Measurements from ENCODE around the gene SEC24A. TPM values are rescaled to one million over a fixed set of nuclear protein-coding genes. Genes with fewer than 3 reads are reported as not detected.
"Not testable (repeated sequence)": the region's sequence is repeated elsewhere in the genome, so short reads cannot be mapped to it uniquely, and the experiment has no call there.

SEC24A gene
- total RNA-seq, 1 experiment from 2014 or later, result 25.8 TPM

DNA sequence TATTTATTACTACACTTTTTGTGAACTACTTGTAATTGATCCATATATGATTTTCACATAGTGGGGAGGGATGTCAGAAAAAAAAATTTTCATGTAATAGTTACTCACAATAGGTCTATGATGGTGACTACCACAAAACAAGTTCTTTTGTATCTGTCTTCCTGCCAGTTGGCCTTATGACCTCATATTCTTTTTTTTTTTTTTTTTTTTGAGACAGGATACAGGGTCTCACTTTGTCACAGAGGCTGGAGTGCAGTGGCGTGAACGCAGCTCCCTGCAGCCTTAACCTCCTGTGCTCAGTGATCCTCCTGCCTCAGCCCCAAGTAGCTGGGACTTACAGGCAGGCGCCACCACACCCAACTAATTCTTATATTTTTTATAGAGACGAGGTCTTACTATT is 10.9 kb downstream of the SEC24A start:
- Histone ChIP-seq H3K4me2 (ENCODE audit: low read depth, low read length, poor library complexity, severe bottlenecking) (no peak overlapping the region), H2AFZ (ENCODE audit: low read length) (no peak overlapping the region), H3K9ac (ENCODE audit: low read length) (no peak overlapping the region), H3K36me3 (ENCODE audit: insufficient read depth, low read length) (peaks cover 9% of the 10 kb centered on the region; the same call in 1 of the 2 replicates), H3K9me3 (ENCODE audit: low read length) (no peaks in the 10 kb centered on the region), H3K27ac (ENCODE audit: low read length) (no peak overlapping the region), H4K20me1 (ENCODE audit: insufficient read depth, low read depth, low read length) (no peaks in the 10 kb centered on the region), H3K79me2 (ENCODE audit: low read length) (peaks cover 88% of the 10 kb centered on the region), H3K9me2 (replicated peaks; ENCODE audit: insufficient read depth, low read length) (no peaks in the 10 kb centered on the region), H3K4me3 (ENCODE audit: low read length) (no peak overlapping the region), H3K27me3 (ENCODE audit: low read length) (no peaks in the 10 kb centered on the region), H3K4me1 (ENCODE audit: low read length) (no peaks in the 10 kb centered on the region)
- DNase-seq, result no peak

DNA sequence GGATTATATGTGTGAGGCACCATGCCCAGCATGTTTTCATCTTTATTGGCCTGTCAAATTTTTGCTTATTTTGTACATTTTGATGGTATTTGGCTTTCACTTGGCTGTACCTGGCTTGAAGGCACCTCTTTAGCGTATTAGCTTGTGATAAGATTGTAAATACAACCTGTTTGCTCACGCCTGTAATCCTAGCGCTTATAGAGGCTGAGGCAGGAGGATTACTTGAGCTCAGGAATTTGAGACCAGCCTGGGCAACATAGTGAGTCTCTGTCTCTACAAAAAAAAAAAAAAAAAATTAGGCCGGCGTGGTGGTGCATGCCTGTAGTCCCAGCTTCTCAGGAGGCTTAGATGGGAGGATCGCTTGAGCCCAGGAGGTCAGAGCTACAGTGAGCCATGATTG is 11.3 kb downstream of the SEC24A start:
- DNase-seq, result no peak
- no peaks in the 10 kb centered on the region for H3K4me1 ChIP-seq (ENCODE audit: low read length)
- H2AFZ ChIP-seq (ENCODE audit: low read length), result no peak overlapping the region
- H3K9me2 ChIP-seq (replicated peaks; ENCODE audit: insufficient read depth, low read length), result no peaks in the 10 kb centered on the region
- no peak overlapping the region for H3K27ac ChIP-seq (ENCODE audit: low read length)
- no peaks in the 10 kb centered on the region for H3K9me3 ChIP-seq (ENCODE audit: low read length)
- H3K9ac ChIP-seq (ENCODE audit: low read length), result no peak overlapping the region
- peaks cover 85% of the 10 kb centered on the region for H3K79me2 ChIP-seq (ENCODE audit: low read length)
- no peak overlapping the region for H3K4me3 ChIP-seq (ENCODE audit: low read length)
- no peaks in the 10 kb centered on the region for H3K27me3 ChIP-seq (ENCODE audit: low read length)
- peaks cover 9% of the 10 kb centered on the region; the same call in 1 of the 2 replicates for H3K36me3 ChIP-seq (ENCODE audit: insufficient read depth, low read length)
- no peak overlapping the region for H3K4me2 ChIP-seq (ENCODE audit: low read depth, low read length, poor library complexity, severe bottlenecking)
- H4K20me1 ChIP-seq (ENCODE audit: insufficient read depth, low read depth, low read length), result no peaks in the 10 kb centered on the region

DNA sequence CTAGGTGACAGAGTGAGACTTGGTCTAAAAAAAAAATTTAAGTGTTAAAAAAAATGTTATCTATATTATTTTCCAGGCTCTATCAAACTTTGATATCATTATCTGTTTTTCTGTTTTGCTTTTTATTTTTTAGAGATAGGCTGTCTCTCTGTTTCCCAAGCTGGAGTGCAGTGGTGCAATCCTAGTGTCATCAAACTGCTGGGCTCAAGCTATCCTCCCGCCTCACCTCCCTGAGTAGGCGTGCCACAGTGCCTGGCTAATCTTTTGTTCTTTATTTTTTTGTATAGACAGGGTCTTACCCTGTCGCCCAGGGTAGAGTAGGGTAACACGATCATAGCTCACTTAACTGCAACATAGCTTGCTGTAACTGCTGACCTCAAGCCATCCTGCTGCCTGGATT is 14.4 kb downstream of the SEC24A start:
- H3K79me2 ChIP-seq (ENCODE audit: low read length), result peaks cover 65% of the 10 kb centered on the region
- no peaks in the 10 kb centered on the region for H3K9me2 ChIP-seq (replicated peaks; ENCODE audit: insufficient read depth, low read length)
- H3K9me3 ChIP-seq (ENCODE audit: low read length), result no peaks in the 10 kb centered on the region
- DNase-seq, result no peak
- H3K27ac ChIP-seq (ENCODE audit: low read length), result no peak overlapping the region
- no peak overlapping the region for H2AFZ ChIP-seq (ENCODE audit: low read length)
- H3K9ac ChIP-seq (ENCODE audit: low read length), result no peak overlapping the region
- H3K27me3 ChIP-seq (ENCODE audit: low read length), result no peaks in the 10 kb centered on the region
- no peaks in the 10 kb centered on the region for H4K20me1 ChIP-seq (ENCODE audit: insufficient read depth, low read depth, low read length)
- no peaks in the 10 kb centered on the region for H3K4me1 ChIP-seq (ENCODE audit: low read length)
- peaks cover 13% of the 10 kb centered on the region; the same call in 1 of the 2 replicates for H3K36me3 ChIP-seq (ENCODE audit: insufficient read depth, low read length)
- no peak overlapping the region for H3K4me3 ChIP-seq (ENCODE audit: low read length)
- H3K4me2 ChIP-seq (ENCODE audit: low read depth, low read length, poor library complexity, severe bottlenecking), result no peak overlapping the region

DNA sequence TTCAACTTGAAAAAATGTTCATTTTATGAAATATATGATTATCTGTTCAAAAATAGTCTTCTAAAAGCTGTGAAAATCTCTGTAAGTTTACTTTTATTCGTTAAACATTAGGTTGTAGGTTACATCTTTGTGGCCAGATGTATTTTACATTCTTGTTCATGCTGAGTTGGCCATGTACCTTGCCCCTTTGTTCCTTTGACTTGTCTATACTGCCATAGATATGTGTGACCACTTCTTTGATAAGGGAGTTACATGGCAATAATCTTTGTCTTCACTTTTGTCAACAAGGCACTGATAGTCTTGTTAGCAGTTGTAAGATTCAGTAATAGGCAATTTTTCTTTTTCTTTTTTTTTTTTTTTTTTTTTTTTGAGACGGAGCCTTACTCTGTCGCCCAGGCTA is 15.9 kb downstream of the SEC24A start:
- Histone ChIP-seq H3K4me1 (ENCODE audit: low read length) (no peaks in the 10 kb centered on the region), H3K4me2 (ENCODE audit: low read depth, low read length, poor library complexity, severe bottlenecking) (no peak overlapping the region), H3K9ac (ENCODE audit: low read length) (no peak overlapping the region), H3K27me3 (ENCODE audit: low read length) (no peaks in the 10 kb centered on the region), H3K27ac (ENCODE audit: low read length) (no peak overlapping the region), H3K79me2 (ENCODE audit: low read length) (peaks cover 53% of the 10 kb centered on the region), H4K20me1 (ENCODE audit: insufficient read depth, low read depth, low read length) (no peaks in the 10 kb centered on the region), H3K4me3 (ENCODE audit: low read length) (no peak overlapping the region), H3K36me3 (ENCODE audit: insufficient read depth, low read length) (peaks cover 13% of the 10 kb centered on the region; the same call in 1 of the 2 replicates), H2AFZ (ENCODE audit: low read length) (no peak overlapping the region), H3K9me3 (ENCODE audit: low read length) (no peaks in the 10 kb centered on the region), H3K9me2 (replicated peaks; ENCODE audit: insufficient read depth, low read length) (no peaks in the 10 kb centered on the region)
- DNase-seq, result no peak

DNA sequence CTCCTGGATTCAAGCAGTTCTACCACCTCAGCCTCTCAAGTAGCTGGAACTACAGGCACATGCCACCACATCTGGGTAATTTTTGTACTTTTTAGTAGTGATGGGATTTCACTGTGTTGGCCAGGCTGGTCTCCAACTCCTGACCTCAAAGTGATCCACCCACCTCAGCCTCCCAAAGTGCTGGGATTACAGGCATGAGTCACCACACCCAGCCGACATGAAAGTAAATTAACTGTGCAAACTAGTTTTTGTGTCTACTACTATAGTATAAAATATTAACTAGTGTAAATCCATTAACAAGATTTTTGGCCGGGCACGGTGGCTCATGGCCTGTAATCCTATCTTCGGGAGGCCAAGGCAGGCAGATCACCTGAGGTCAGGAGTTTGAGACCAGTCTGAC is 25.0 kb downstream of the SEC24A start:
- H3K4me2 ChIP-seq (ENCODE audit: low read depth, low read length, poor library complexity, severe bottlenecking); DNase-seq; H3K9me3 ChIP-seq (ENCODE audit: low read length); H3K9ac ChIP-seq (ENCODE audit: low read length); H3K4me3 ChIP-seq (ENCODE audit: low read length); H3K27ac ChIP-seq (ENCODE audit: low read length); H3K4me1 ChIP-seq (ENCODE audit: low read length); H4K20me1 ChIP-seq (ENCODE audit: insufficient read depth, low read depth, low read length); H3K9me2 ChIP-seq (replicated peaks; ENCODE audit: insufficient read depth, low read length); H3K27me3 ChIP-seq (ENCODE audit: low read length); H2AFZ ChIP-seq (ENCODE audit: low read length); H3K79me2 ChIP-seq (ENCODE audit: low read length): not testable (repeated sequence)
- peaks cover 25% of the 10 kb centered on the region for H3K36me3 ChIP-seq (ENCODE audit: insufficient read depth, low read length)

DNA sequence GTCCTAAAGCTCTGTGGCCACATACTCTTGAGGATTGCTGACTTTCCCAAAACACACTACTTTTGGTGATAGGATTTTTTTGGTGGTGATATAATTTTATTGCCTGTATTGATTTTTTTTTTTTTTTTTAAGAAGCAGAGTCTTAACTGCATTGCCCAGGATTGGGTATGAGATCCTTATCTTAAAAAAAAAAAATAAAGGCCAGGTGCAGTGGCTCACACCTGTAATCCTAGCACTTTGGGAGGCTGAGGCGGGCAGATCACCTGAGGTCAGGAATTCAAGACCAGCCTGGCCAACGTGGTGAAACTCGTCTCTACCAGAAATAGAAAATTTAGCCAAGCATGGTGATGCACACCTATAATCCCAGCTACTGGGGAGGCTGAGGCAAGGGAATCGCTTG is 28.8 kb downstream of the SEC24A start:
- H3K36me3 ChIP-seq (ENCODE audit: insufficient read depth, low read length), result peaks cover 35% of the 10 kb centered on the region
- DNase-seq; H3K9me2 ChIP-seq (replicated peaks; ENCODE audit: insufficient read depth, low read length); H3K27me3 ChIP-seq (ENCODE audit: low read length); H3K79me2 ChIP-seq (ENCODE audit: low read length); H3K27ac ChIP-seq (ENCODE audit: low read length); H3K9me3 ChIP-seq (ENCODE audit: low read length); H3K4me3 ChIP-seq (ENCODE audit: low read length); H3K4me2 ChIP-seq (ENCODE audit: low read depth, low read length, poor library complexity, severe bottlenecking); H4K20me1 ChIP-seq (ENCODE audit: insufficient read depth, low read depth, low read length); H3K9ac ChIP-seq (ENCODE audit: low read length); H2AFZ ChIP-seq (ENCODE audit: low read length); H3K4me1 ChIP-seq (ENCODE audit: low read length): not testable (repeated sequence)

DNA sequence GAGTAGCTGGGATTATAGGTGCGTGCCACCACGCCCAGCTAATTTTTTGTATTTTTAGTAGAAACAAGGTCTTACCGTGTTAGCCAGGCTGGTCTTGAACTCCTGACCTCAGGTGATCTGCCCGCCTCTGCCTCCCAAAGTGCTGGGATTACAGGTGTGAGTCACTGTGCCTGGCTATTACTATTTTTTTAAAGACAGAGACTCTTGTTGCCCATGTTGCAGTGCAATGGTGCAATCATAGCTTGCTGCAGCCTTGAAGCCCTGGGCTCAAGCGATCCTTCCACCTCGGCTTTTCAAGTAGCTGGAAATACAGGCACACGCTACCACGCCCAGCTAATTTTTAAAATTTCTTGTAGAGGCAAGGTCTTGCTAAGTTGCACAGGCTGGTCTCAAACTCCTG is 41.6 kb downstream of the SEC24A start:
- H3K4me2 ChIP-seq (ENCODE audit: low read depth, low read length, poor library complexity, severe bottlenecking); H3K9ac ChIP-seq (ENCODE audit: low read length); H3K4me3 ChIP-seq (ENCODE audit: low read length); DNase-seq; H3K9me2 ChIP-seq (replicated peaks; ENCODE audit: insufficient read depth, low read length); H3K27ac ChIP-seq (ENCODE audit: low read length); H3K27me3 ChIP-seq (ENCODE audit: low read length); H3K79me2 ChIP-seq (ENCODE audit: low read length); H2AFZ ChIP-seq (ENCODE audit: low read length); H3K4me1 ChIP-seq (ENCODE audit: low read length); H4K20me1 ChIP-seq (ENCODE audit: insufficient read depth, low read depth, low read length); H3K9me3 ChIP-seq (ENCODE audit: low read length): not testable (repeated sequence)
- H3K36me3 ChIP-seq (ENCODE audit: insufficient read depth, low read length), result peaks cover 29% of the 10 kb centered on the region; the same call in 1 of the 2 replicates

DNA sequence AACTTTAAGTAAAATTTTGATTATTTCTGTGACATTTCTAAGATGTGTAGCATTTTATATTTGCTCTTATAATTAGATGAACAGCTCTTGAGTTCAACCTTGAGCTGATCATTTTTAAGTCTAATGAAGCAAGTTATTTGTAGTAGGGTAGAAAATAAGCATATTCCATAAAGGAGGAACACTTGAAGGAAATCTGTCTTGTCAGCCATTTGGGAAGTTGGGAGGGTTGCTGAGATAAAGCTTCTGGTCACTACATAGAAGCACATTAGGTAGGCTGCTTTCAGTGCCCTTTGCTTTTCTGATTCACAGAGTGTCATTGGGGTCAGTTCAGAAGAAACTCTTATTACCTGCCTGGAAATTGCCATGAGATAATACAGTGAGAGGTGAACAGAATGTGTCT is 44.1 kb downstream of the SEC24A start:
- no peak for DNase-seq
- Histone ChIP-seq H3K79me2 (ENCODE audit: low read length) (no peaks in the 10 kb centered on the region), H3K4me2 (ENCODE audit: low read depth, low read length, poor library complexity, severe bottlenecking) (no peak overlapping the region), H3K4me1 (ENCODE audit: low read length) (no peaks in the 10 kb centered on the region), H3K9me2 (replicated peaks; ENCODE audit: insufficient read depth, low read length) (no peaks in the 10 kb centered on the region), H3K9me3 (ENCODE audit: low read length) (no peaks in the 10 kb centered on the region), H3K27ac (ENCODE audit: low read length) (no peak overlapping the region), H4K20me1 (ENCODE audit: insufficient read depth, low read depth, low read length) (no peaks in the 10 kb centered on the region), H2AFZ (ENCODE audit: low read length) (no peak overlapping the region), H3K4me3 (ENCODE audit: low read length) (no peak overlapping the region), H3K9ac (ENCODE audit: low read length) (no peak overlapping the region), H3K36me3 (ENCODE audit: insufficient read depth, low read length) (peaks cover 27% of the 10 kb centered on the region; the same call in 1 of the 2 replicates), H3K27me3 (ENCODE audit: low read length) (no peaks in the 10 kb centered on the region)

DNA sequence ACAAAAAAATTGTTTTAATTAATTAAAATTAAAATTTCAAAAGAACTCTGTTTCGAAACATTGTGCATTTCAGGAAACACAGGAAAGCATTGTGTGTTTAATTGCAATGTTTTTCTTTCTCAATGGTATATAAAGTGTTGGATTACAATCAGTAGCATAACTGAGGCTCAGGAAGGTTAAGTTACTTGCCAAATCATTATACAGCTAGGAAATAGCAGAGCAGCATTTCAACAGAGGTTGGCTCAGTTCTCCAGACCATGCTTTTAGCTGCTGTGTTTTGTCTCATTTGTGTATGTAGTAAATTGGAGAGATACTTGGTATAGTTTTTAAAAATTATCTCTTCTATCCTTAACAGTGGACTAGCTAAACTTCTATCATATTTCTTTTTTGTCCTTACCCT is 59.7 kb downstream of the SEC24A start:
- Histone ChIP-seq H2AFZ (ENCODE audit: low read length) (no peak overlapping the region), H3K4me3 (ENCODE audit: low read length) (no peak overlapping the region), H3K9ac (ENCODE audit: low read length) (no peak overlapping the region), H3K4me1 (ENCODE audit: low read length) (no peaks in the 10 kb centered on the region), H3K9me3 (ENCODE audit: low read length) (no peaks in the 10 kb centered on the region), H3K9me2 (replicated peaks; ENCODE audit: insufficient read depth, low read length) (no peaks in the 10 kb centered on the region), H3K79me2 (ENCODE audit: low read length) (no peaks in the 10 kb centered on the region), H3K27ac (ENCODE audit: low read length) (no peak overlapping the region), H4K20me1 (ENCODE audit: insufficient read depth, low read depth, low read length) (no peaks in the 10 kb centered on the region), H3K36me3 (ENCODE audit: insufficient read depth, low read length) (peaks cover 25% of the 10 kb centered on the region; the same call in 1 of the 2 replicates), H3K27me3 (ENCODE audit: low read length) (no peaks in the 10 kb centered on the region), H3K4me2 (ENCODE audit: low read depth, low read length, poor library complexity, severe bottlenecking) (no peak overlapping the region)
- no peak for DNase-seq
